CD4-positive, alpha-beta memory T cell (primary cell): ENCODE results near the gene POMP. TPM values are rescaled to one million over a fixed set of nuclear protein-coding genes. Genes with fewer than 3 reads are reported as not detected.

Experiments used
- CTCF ChIA-PET: fragments of 350-600 bp; sonication (Branson Sonifier 250); formaldehyde crosslinking; loops from one replicate; lab custom pipeline; 2021; ENCODE audit warnings: inconsistent platforms; ENCODE audit not compliant: partially characterized antibody; lab: Charles Lee
- POLR2A ChIA-PET: fragments of 350-600 bp; sonication (Branson Sonifier 250); formaldehyde crosslinking; loops from one replicate; lab custom pipeline; 2021; ENCODE audit not compliant: partially characterized antibody; lab: Charles Lee
- DNase-seq, 5 donors: peaks; one replicate each; pipeline versions ENCODE4 v3.0.0 to v3.0.0-alpha.2; 2020 to 2022; ENCODE audit warnings: mixed read lengths in 1 of 5
- H3K27ac ChIP-seq: one replicate; pipeline ENCODE4 v1.7.0; 2013; ENCODE audit warnings: low read depth, low read length
- H3K27me3 ChIP-seq: 2 replicates; pipeline ENCODE4 v1.7.0; 2013; ENCODE audit warnings: mild to moderate bottlenecking, low read length, moderate library complexity; ENCODE audit not compliant: insufficient read depth
- H3K36me3 ChIP-seq: 2 replicates; pipeline ENCODE4 v1.7.0; 2013; ENCODE audit warnings: mild to moderate bottlenecking, low read length, moderate library complexity; ENCODE audit not compliant: insufficient read depth
- H3K4me1 ChIP-seq: 2 replicates; pipeline ENCODE4 v1.7.0; 2013; ENCODE audit warnings: mild to moderate bottlenecking, low read length, moderate library complexity; ENCODE audit not compliant: insufficient read depth
- H3K4me3 ChIP-seq, 2 donors: one replicate each; pipeline ENCODE4 v1.7.0; 2013; ENCODE audit warnings: low read length in 2 of 2, mild to moderate bottlenecking in 1 of 2
- H3K9me3 ChIP-seq, 2 donors: one replicate each; pipeline ENCODE4 v1.7.0; 2013; ENCODE audit warnings: low read length in 2 of 2, control low read depth in 1 of 2; ENCODE audit not compliant: control insufficient read depth in 1 of 2
- H3K27ac Mint-ChIP-seq, 7 donors: one replicate each; pipeline ENCODE4 v1.8.0; 2020 to 2021; ENCODE audit warnings: mixed read lengths in 7 of 7, mild to moderate bottlenecking in 6 of 7, inconsistent platforms in 3 of 7, moderate library complexity in 3 of 7
- H3K27me3 Mint-ChIP-seq, 2 donors: one replicate each; pipeline ENCODE4 v1.8.0; 2020 to 2021; ENCODE audit warnings: mixed read lengths in 2 of 2
- H3K36me3 Mint-ChIP-seq, 2 donors: one replicate each; pipeline ENCODE4 v1.8.0; 2020 to 2021; ENCODE audit warnings: mixed read lengths in 2 of 2, inconsistent platforms in 1 of 2, mild to moderate bottlenecking in 1 of 2
- H3K4me1 Mint-ChIP-seq, 4 donors: one replicate each; pipeline ENCODE4 v1.8.0; 2020 to 2021; ENCODE audit warnings: mixed read lengths in 4 of 4, mild to moderate bottlenecking in 1 of 4
- H3K4me3 Mint-ChIP-seq, 8 donors: one replicate each; pipeline ENCODE4 v1.8.0; 2020 to 2021; ENCODE audit warnings: mixed read lengths in 8 of 8, mild to moderate bottlenecking in 7 of 8, moderate library complexity in 6 of 8, inconsistent platforms in 3 of 8
- H3K9me3 Mint-ChIP-seq, 8 donors: one replicate each; pipeline ENCODE4 v1.8.0; 2020 to 2021; ENCODE audit warnings: mixed read lengths in 8 of 8, mild to moderate bottlenecking in 5 of 8, inconsistent platforms in 3 of 8, moderate library complexity in 1 of 8
- intact Hi-C: fragments of 100-400 bp; cut with micrococcal nuclease; formaldehyde crosslinking; loops from one replicate; pipeline ENCODE4 v1.15.1; 2023
- polyA plus RNA-seq, 2 donors: library from polyadenylated mRNA; unstranded; fragments of 300-500 nt; fragmentation: Illumina TruSeq; gene quantifications; one replicate each; pipeline ENCODE4 v1.2.3, GENCODE V29; 2021
- total RNA-seq, 2 experiments: library from RNA; stranded (reverse); gene quantifications; one replicate each; pipeline ENCODE4 v1.2.3, GENCODE V29; 2021

Gene POMP
- total and polyA plus RNA-seq, 4 experiments from 2014 or later, result 23.0 to 109 (median 56.1) TPM

DNA sequence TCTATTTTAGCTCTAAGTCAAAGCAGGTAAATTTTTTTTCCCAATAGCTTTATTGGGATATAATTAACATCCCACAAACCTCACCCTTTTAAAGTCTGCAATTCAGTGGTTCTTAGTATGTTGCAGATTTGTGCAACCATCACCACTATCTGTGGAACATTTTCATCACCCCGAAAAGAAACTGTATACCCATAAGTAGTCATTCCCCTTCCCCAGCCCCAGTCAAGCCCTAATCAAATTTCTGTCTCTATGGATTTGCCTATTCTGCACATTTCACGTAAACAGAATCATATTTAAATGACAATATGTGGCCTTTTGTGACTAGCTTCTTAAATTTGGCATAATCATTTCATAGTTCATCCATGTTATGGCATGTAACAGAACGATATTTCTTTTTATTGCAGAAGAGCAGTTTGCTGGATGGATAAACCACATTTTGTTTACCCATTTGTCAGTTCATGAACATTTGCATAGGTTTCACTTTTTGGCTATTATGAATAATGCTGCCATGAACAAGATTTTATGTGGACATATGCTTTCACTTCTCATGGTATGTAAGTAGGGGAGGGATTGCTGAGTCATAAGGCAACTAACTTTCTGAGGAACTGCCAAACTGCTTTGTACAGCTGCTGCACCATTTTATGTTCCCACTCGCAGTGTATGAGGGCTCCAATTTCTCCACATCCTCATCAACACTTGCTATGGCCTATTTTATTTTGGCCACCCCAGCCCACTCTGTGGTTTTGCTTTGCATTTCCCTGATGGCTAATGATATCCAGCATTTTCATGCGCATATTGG lies 48.9 kb downstream of the POMP start:
- intact Hi-C loops, result no loop called here
- no peaks in the 10 kb centered on the region for H3K9me3 ChIP-seq
- DNase-seq, result no peak
- Mint-ChIP-seq H3K9me3 (peaks cover 0 to 1% (median 0%) of the 10 kb centered on the region in 8 donors), H3K4me3 (no peak overlapping the region), H3K36me3 (peaks cover 57 to 58% of the 10 kb centered on the region in 2 donors), H3K27me3 (no peaks in the 10 kb centered on the region), H3K27ac (peak overlapping the region in 1 of 7 donors; percentile 4), H3K4me1 (peaks cover 0 to 3% (median 1%) of the 10 kb centered on the region in 4 donors)
- H3K4me1 ChIP-seq, result no peaks in the 10 kb centered on the region
- no peak overlapping the region for H3K4me3 ChIP-seq
- POLR2A ChIA-PET, result no interaction called here
- H3K36me3 ChIP-seq, result peaks cover 4% of the 10 kb centered on the region
- H3K27ac ChIP-seq, result no peak overlapping the region
- H3K27me3 ChIP-seq, result no peaks in the 10 kb centered on the region
- CTCF ChIA-PET, result interaction anchor here (0.6 kb wide), 1 partner anchor 109 kb away, joined by 4 read pairs; no protein-coding TSS in a partner anchor

DNA sequence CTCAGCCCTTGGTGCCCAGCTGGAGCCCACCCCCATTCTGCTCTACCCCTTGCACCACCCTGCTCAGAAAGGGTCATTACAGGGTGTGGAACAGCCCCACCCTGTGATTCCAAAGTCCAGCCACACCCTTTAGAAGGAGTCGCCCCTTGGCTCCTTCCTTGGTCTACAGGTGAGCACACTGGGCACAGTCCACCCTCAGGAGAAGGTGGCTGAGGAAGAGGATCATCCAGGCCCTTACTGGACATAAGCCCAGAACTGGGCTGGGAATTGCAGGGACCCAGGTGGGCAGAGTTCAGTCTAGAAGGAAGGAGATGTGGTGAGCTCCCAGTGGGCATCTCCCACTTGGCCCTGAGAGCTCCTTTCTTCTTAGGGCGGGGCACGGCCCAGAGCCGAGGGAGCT lies 51.2 kb downstream of the POMP start:
- peaks cover 46 to 56% of the 10 kb centered on the region in 2 donors for H3K36me3 Mint-ChIP-seq
- no peak overlapping the region for H3K27ac ChIP-seq
- intact Hi-C loops, result no loop called here
- H3K4me1 ChIP-seq, result no peaks in the 10 kb centered on the region
- H3K9me3 Mint-ChIP-seq, result peaks cover 0 to 1% (median 0%) of the 10 kb centered on the region in 8 donors
- peaks cover 3% of the 10 kb centered on the region for H3K36me3 ChIP-seq
- no peak for DNase-seq
- no peak overlapping the region for H3K27ac Mint-ChIP-seq
- ChIA-PET CTCF (interaction anchor here (0.5 kb wide), 1 partner anchor 87 kb away, joined by 3 read pairs; no protein-coding TSS in a partner anchor), POLR2A (interaction anchor here (1.4 kb wide), 1 partner anchor 9 kb away, joined by 3 read pairs; the partner anchor contains the start of gene SLC46A3)
- no peak overlapping the region for H3K4me3 ChIP-seq
- H3K4me1 Mint-ChIP-seq, result peaks cover 2 to 7% (median 4%) of the 10 kb centered on the region in 4 donors
- H3K4me3 Mint-ChIP-seq, result no peak overlapping the region
- H3K27me3 ChIP-seq, result no peaks in the 10 kb centered on the region
- no peaks in the 10 kb centered on the region for H3K27me3 Mint-ChIP-seq
- H3K9me3 ChIP-seq, result no peaks in the 10 kb centered on the region

DNA sequence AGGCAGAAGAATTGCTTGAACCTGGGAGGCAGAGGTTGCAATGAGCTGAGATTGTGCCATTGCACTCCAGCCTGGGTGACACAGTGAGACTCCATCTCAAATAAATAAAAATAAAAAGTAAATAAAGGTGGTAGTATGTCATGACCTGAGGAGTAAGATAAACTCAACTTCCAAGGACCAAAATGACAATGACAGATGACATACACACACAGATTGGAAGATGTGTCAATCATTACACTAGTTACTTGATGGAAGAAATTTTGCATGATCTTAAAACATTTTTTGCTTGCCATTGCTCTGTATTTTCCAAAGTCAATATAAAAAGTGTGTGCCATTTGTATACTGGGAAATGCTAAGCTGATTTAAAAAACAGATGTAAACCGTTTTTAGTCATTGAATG lies 55.7 kb downstream of the POMP start:
- H3K4me1 ChIP-seq, result peaks cover 26% of the 10 kb centered on the region
- DNase-seq, result no peak
- no peaks in the 10 kb centered on the region for H3K27me3 Mint-ChIP-seq
- H3K4me1 Mint-ChIP-seq, result peaks cover 23 to 46% (median 32%) of the 10 kb centered on the region in 4 donors
- H3K36me3 Mint-ChIP-seq, result peaks cover 28 to 38% of the 10 kb centered on the region in 2 donors
- no peak overlapping the region for H3K27ac ChIP-seq
- no peaks in the 10 kb centered on the region for H3K27me3 ChIP-seq
- no peaks in the 10 kb centered on the region for H3K9me3 ChIP-seq
- ChIA-PET CTCF (no interaction called here), POLR2A (no interaction called here)
- peak overlapping the region in 1 of 8 donors; percentile 38 for H3K4me3 Mint-ChIP-seq
- H3K36me3 ChIP-seq, result peaks cover 3% of the 10 kb centered on the region
- H3K9me3 Mint-ChIP-seq, result no peaks in the 10 kb centered on the region
- peak overlapping the region in 1 of 7 donors; percentile 10 for H3K27ac Mint-ChIP-seq
- H3K4me3 ChIP-seq, result no peak overlapping the region
- intact Hi-C loops, result loop anchor here (5.0 kb wide), 1 partner anchor 577 kb away; the partner anchor contains the start of gene PAN3

DNA sequence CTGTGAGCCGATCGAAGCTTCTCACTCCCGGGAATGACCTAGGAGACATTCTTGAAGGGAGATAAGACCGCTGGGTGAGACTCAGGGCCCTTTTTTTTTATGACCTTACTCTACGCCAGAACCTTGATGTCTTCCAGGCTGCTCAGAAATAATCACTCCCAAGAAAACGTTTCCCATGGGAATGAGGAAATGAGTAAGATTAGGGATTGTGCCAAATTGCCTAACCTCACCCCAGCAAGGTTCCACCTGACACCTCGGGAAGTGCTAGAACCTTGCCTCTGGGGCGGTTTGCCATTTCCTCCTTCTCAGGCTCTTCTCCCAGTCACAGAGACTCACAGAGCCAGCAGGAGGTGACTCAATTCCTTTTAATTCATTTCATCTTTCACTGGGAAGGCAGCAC lies 57.6 kb downstream of the POMP start:
- POLR2A ChIA-PET, result no interaction called here
- H3K27ac Mint-ChIP-seq, result peak overlapping the region in 3 of 7 donors; percentile 67 to 91 (median 73)
- no peak overlapping the region for H3K4me3 ChIP-seq
- peaks cover 29% of the 10 kb centered on the region for H3K4me1 ChIP-seq
- no peak for DNase-seq
- peaks cover 23 to 47% (median 34%) of the 10 kb centered on the region in 4 donors for H3K4me1 Mint-ChIP-seq
- H3K27me3 Mint-ChIP-seq, result no peaks in the 10 kb centered on the region
- intact Hi-C loops, result loop anchor here (5.0 kb wide), 1 partner anchor 579 kb away; the partner anchor contains the start of gene PAN3
- peaks cover 20 to 32% of the 10 kb centered on the region in 2 donors for H3K36me3 Mint-ChIP-seq
- CTCF ChIA-PET, result no interaction called here
- peak overlapping the region in 6 of 8 donors; percentile 27 to 97 (median 82) for H3K4me3 Mint-ChIP-seq
- no peaks in the 10 kb centered on the region for H3K9me3 ChIP-seq
- no peak overlapping the region for H3K27ac ChIP-seq
- no peaks in the 10 kb centered on the region for H3K9me3 Mint-ChIP-seq
- no peaks in the 10 kb centered on the region for H3K27me3 ChIP-seq
- H3K36me3 ChIP-seq, result peaks cover 3% of the 10 kb centered on the region

DNA sequence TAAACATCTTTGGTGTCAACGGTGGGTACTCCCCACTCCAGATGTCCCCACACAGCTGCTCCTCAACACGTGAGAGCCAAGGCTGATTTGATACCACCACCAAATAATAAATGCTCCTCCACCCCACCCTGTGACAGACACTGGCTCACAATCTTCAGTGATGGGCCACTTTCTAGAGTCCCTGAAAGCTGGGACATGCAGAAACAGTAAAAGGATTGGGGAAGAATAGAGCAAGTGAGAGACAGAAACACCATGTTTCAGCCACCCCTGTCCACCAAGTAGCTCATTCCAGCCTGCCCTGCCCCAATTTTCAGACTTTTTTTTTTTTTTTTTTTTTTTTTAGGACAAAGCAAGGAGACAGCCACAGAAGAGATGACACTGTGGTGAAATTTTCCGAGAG lies 58.2 kb downstream of the POMP start:
- H3K4me1 ChIP-seq, result peaks cover 29% of the 10 kb centered on the region
- H3K27me3 ChIP-seq, result no peaks in the 10 kb centered on the region
- H3K27ac ChIP-seq, result no peak overlapping the region
- no peaks in the 10 kb centered on the region for H3K27me3 Mint-ChIP-seq
- peaks cover 23 to 47% (median 33%) of the 10 kb centered on the region in 4 donors for H3K4me1 Mint-ChIP-seq
- no peak overlapping the region for H3K4me3 ChIP-seq
- ChIA-PET CTCF (interaction anchor here (1.0 kb wide), 1 partner anchor 10 kb away, joined by 3 read pairs; no protein-coding TSS in a partner anchor), POLR2A (interaction anchor here (3.6 kb wide), 1 partner anchor 59 kb away, joined by 41 read pairs; the partner anchor contains the start of gene POMP)
- intact Hi-C loops, result loop anchor here (5.0 kb wide), 1 partner anchor 580 kb away; the partner anchor contains the start of gene PAN3
- H3K27ac Mint-ChIP-seq, result peak overlapping the region; percentile 66 to 91 (median 79)
- H3K9me3 Mint-ChIP-seq, result no peaks in the 10 kb centered on the region
- no peak for DNase-seq
- no peaks in the 10 kb centered on the region for H3K9me3 ChIP-seq
- H3K4me3 Mint-ChIP-seq, result peak overlapping the region; percentile 59 to 97 (median 94)
- H3K36me3 ChIP-seq, result peaks cover 3% of the 10 kb centered on the region
- H3K36me3 Mint-ChIP-seq, result peaks cover 15 to 28% of the 10 kb centered on the region in 2 donors

DNA sequence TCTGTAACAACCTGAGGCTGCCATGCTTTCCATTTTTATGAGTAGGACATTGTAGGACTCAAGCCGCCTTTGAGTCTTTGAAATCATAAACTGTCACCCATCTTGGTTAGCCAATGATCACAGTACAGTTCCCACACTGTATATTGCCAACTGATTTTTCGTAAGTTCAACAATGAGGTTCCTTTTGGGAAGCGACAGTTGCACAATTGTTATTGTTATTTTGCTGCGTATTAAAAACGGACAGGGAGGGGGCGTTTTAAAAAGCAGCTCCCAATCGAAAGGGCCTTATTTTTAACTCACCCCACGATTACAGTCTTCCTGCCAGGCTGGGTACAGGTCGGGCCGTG lies 59.2 kb downstream of the POMP start:
- ChIA-PET POLR2A (interaction anchor here (0.6 to 3.6 kb wide), 5 partner anchors 8 to 1232 kb away, joined by 3 to 41 read pairs (median 3); partner anchors contain the start of genes LNX2 and POMP), CTCF (interaction anchor here (1.0 to 1.2 kb wide), 2 partner anchors 9 to 59 kb away, joined by 3 to 5 read pairs; partner anchors contain the start of gene POMP)
- Histone ChIP-seq H3K27ac (peak overlapping the region; percentile 65), H3K27me3 (no peaks in the 10 kb centered on the region), H3K4me3 (peak overlapping the region; percentile 15 to 86), H3K36me3 (peaks cover 1% of the 10 kb centered on the region), H3K9me3 (no peaks in the 10 kb centered on the region), H3K4me1 (peaks cover 29% of the 10 kb centered on the region)
- peak overlapping the region; percentile 90 to 98 (median 95) for H3K27ac Mint-ChIP-seq
- peak overlapping the region; percentile 92 to 97 (median 94) for H3K4me3 Mint-ChIP-seq
- DNase-seq, result no peak
- peaks cover 23 to 47% (median 33%) of the 10 kb centered on the region in 4 donors for H3K4me1 Mint-ChIP-seq
- no peaks in the 10 kb centered on the region for H3K27me3 Mint-ChIP-seq
- intact Hi-C loops, result loop anchor here (2.0 to 5.0 kb wide), 2 partner anchors 581 to 1467 kb away; partner anchors contain the start of genes PAN3 and RPL21
- peaks cover 7 to 21% of the 10 kb centered on the region in 2 donors for H3K36me3 Mint-ChIP-seq
- H3K9me3 Mint-ChIP-seq, result no peaks in the 10 kb centered on the region
